Osteoblast (primary cell): ENCODE measurements around the gene APLNR. TPM values are rescaled to one million over a fixed set of nuclear protein-coding genes. Genes with fewer than 3 reads are reported as not detected.

Source experiments
- DNase-seq: peaks from one replicate; pipeline ENCODE4 v3.0.0; 2011; ENCODE audit warnings: low spot score, mixed read lengths; ENCODE audit not compliant: insufficient read length; ENCODE audit errors: missing footprints
- H2AFZ ChIP-seq: 2 replicates; pipeline ENCODE4 v1.6.0; 2011; ENCODE audit warnings: mild to moderate bottlenecking, low read length
- H3K27ac ChIP-seq: 2 replicates; pipeline ENCODE4 v1.5.1; 2011; ENCODE audit warnings: mild to moderate bottlenecking, low read depth, low read length, moderate library complexity
- H3K27me3 ChIP-seq: 2 replicates; pipeline ENCODE4 v1.6.0; 2012; ENCODE audit warnings: mild to moderate bottlenecking, control low read depth, inconsistent platforms, low read length, moderate library complexity; ENCODE audit not compliant: insufficient read depth
- H3K36me3 ChIP-seq: 2 replicates; pipeline ENCODE4 v1.5.1; 2011; ENCODE audit warnings: mild to moderate bottlenecking, low read length, control low read depth, moderate library complexity; ENCODE audit not compliant: insufficient read depth
- H3K4me1 ChIP-seq: 2 replicates; pipeline ENCODE4 v1.5.1; 2011; ENCODE audit warnings: mild to moderate bottlenecking, low read length, control low read depth, moderate library complexity; ENCODE audit not compliant: insufficient read depth
- H3K4me2 ChIP-seq: 2 replicates; pipeline ENCODE4 v1.6.0; 2011; ENCODE audit warnings: mild to moderate bottlenecking, low read length; ENCODE audit not compliant: insufficient read depth
- H3K4me3 ChIP-seq: fragments of 200-600 bp; sonication (generic); 3 replicates; pipeline ENCODE4 v1.5.1; 2012; ENCODE audit warnings: mild to moderate bottlenecking, low read length, inconsistent platforms; ENCODE audit not compliant: insufficient read depth
- H3K79me2 ChIP-seq: 2 replicates; pipeline ENCODE4 v1.6.0; 2012; ENCODE audit warnings: mild to moderate bottlenecking, low read length, control low read depth, inconsistent platforms; ENCODE audit not compliant: insufficient read depth
- H3K9me3 ChIP-seq: 2 replicates; pipeline ENCODE4 v1.5.1; 2011; ENCODE audit warnings: low read depth, low read length, control low read depth
- H4K20me1 ChIP-seq: 2 replicates; pipeline ENCODE4 v1.6.0; 2012; ENCODE audit warnings: mild to moderate bottlenecking, low read length, control low read depth; ENCODE audit not compliant: insufficient read depth
- CTCF ChIP-seq: IDR thresholded peaks from 2 replicates; pipeline ENCODE4 v1.5.1; 2011; ENCODE audit warnings: mild to moderate bottlenecking, low read depth, low read length, moderate library complexity; ENCODE audit errors: extremely low read depth
- total RNA-seq: library from RNA; depleted of rRNA; stranded (reverse); fragments of >200 nt; gene quantifications from 2 replicates; pipeline ENCODE4 v1.2.3, GENCODE V29; 2012

The APLNR gene
- total RNA-seq, 1 donor = not detected

GRCh38 chr11:57254631-57255030, 17.6 kb upstream of the APLNR start:
- no peak for TF ChIP-seq CTCF
- no peak for DNase-seq
- H3K27ac ChIP-seq = no peak overlapping the region
- H3K36me3 ChIP-seq = no peaks in the 10 kb centered on the region
- H3K27me3 ChIP-seq = peaks cover 8% of the 10 kb centered on the region
- no peak overlapping the region for H3K4me3 ChIP-seq
- no peak overlapping the region for H3K4me2 ChIP-seq
- H4K20me1 ChIP-seq = no peaks in the 10 kb centered on the region
- no peak overlapping the region for H2AFZ ChIP-seq
- H3K9me3 ChIP-seq = no peaks in the 10 kb centered on the region
- peaks cover 4% of the 10 kb centered on the region for H3K4me1 ChIP-seq
- no peaks in the 10 kb centered on the region for H3K79me2 ChIP-seq

- no peaks in the 10 kb centered on the region for H3K36me3 ChIP-seq
- H3K27me3 ChIP-seq = peaks cover 8% of the 10 kb centered on the region
- peak overlapping the region; percentile 22 for H3K4me2 ChIP-seq
- H3K4me3 ChIP-seq = no peak overlapping the region
- no peak for DNase-seq
- no peak overlapping the region for H3K27ac ChIP-seq
- H3K9me3 ChIP-seq = no peaks in the 10 kb centered on the region
- H3K4me1 ChIP-seq = peaks cover 9% of the 10 kb centered on the region
- TF ChIP-seq CTCF = no peak
- no peaks in the 10 kb centered on the region for H3K79me2 ChIP-seq
- no peaks in the 10 kb centered on the region for H4K20me1 ChIP-seq
- no peak overlapping the region for H2AFZ ChIP-seq
These were observed 14.5 kb upstream of the APLNR start for GRCh38 chr11:57251491-57252104.

DNA sequence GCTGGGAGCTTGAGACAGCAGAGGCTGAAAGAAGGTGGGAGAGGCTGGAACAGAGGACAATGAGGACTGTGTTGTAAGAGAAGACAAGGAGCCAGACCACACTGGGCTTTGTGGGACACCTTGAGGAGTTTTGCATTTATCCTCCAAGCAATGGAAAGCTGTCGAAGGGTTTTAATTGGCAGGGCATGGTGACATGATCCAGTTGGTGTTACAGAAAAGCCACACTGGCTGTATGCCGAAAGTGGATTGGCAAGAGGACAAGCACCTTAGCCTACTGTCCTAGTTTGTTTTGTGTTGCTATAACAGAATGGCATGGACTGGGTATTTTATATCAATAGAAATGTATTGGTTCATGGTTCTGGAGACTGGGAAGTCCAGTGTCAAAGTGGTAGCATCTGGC, 14.0 kb upstream of the APLNR start:
- DNase-seq = no peak
- no peak overlapping the region for H3K27ac ChIP-seq
- no peak for TF ChIP-seq CTCF
- H3K27me3 ChIP-seq = peaks cover 8% of the 10 kb centered on the region
- no peak overlapping the region for H3K4me2 ChIP-seq
- H3K4me1 ChIP-seq = peaks cover 9% of the 10 kb centered on the region
- no peaks in the 10 kb centered on the region for H4K20me1 ChIP-seq
- no peak overlapping the region for H2AFZ ChIP-seq
- H3K36me3 ChIP-seq = no peaks in the 10 kb centered on the region
- no peaks in the 10 kb centered on the region for H3K9me3 ChIP-seq
- no peaks in the 10 kb centered on the region for H3K79me2 ChIP-seq
- H3K4me3 ChIP-seq = no peak overlapping the region

- H3K27me3 ChIP-seq = peaks cover 8% of the 10 kb centered on the region
- peak overlapping the region; percentile 35 for H3K4me2 ChIP-seq
- H3K79me2 ChIP-seq = no peaks in the 10 kb centered on the region
- no peak for DNase-seq
- H3K27ac ChIP-seq = no peak overlapping the region
- peak overlapping the region; percentile 45 for H2AFZ ChIP-seq
- no peaks in the 10 kb centered on the region for H3K36me3 ChIP-seq
- TF ChIP-seq CTCF = peak; percentile 90
- H3K4me3 ChIP-seq = no peak overlapping the region
- no peaks in the 10 kb centered on the region for H3K9me3 ChIP-seq
- no peaks in the 10 kb centered on the region for H4K20me1 ChIP-seq
- H3K4me1 ChIP-seq = peaks cover 9% of the 10 kb centered on the region
These were observed 12.6 kb upstream of the APLNR start for GRCh38 chr11:57249384-57250319.
